ENCODE measurements around the gene RAP1GAP2. TPM values are rescaled to one million over a fixed set of nuclear protein-coding genes. Genes with fewer than 3 reads are reported as not detected.

RAP1GAP2 gene
- total and polyA plus RNA-seq, 2 of the 8 experiments (the other 6 are each of a cell fraction or from before 2014, with no cell fraction given) = 24.0 to 63.8 TPM

DNA sequence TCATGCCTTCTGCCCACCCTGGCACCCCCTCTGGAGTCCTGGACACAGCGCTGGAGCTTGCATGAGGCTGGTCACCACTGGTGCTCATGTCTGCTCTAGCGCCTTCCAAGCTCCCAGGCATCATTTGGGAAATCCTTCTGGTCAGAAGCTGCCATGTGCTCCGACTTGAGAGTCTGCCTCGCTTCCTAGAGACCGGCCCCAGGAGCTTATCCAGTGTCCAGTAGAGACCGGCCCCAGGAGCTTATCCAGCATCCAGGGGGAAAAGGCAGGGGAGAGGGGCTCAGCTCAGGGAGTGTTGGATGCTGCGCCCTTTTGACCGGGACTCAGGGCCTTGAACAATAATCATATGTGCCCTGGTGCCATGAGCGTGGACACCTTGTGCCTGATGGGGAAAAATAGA, 106.3 kb downstream of the RAP1GAP2 start:
- H2AK5ac ChIP-seq (ENCODE audit: low read depth, low read length) = no peak overlapping the region
- peaks cover 0 to 3% of the 10 kb centered on the region in 2 experiments; a peak in 2 of 4 replicates for H3K9me3 ChIP-seq (ENCODE audit: insufficient read depth in 2 of 2, low read depth in 1 of 2, low read length in 1 of 2)
- H3K4me1 ChIP-seq (replicated peaks in 1 of 4; ENCODE audit: control insufficient read depth in 3 of 4, insufficient read depth in 4 of 4, low read length in 3 of 4) = peaks cover 0 to 24% (median 11%) of the 10 kb centered on the region in 4 experiments; a peak in 6 of 7 replicates
- peak overlapping the region; percentile 42 for H4K91ac ChIP-seq (replicated peaks; ENCODE audit: insufficient read length, low read length)
- H3K27ac ChIP-seq (ENCODE audit: low read depth, low read length) = no peak overlapping the region
- H3K4me2 ChIP-seq (ENCODE audit: insufficient read depth in 1 of 2, low read depth in 2 of 2, low read length in 2 of 2) = no peak overlapping the region
- H3K27me3 ChIP-seq (replicated peaks in 1 of 4; ENCODE audit: control insufficient read depth in 3 of 4, extremely low read depth in 1 of 4, insufficient read depth in 3 of 4, low read length in 3 of 4) = no peaks in the 10 kb centered on the region
- no peak overlapping the region for H3K23ac ChIP-seq (ENCODE audit: insufficient read length)
- H4K8ac ChIP-seq (ENCODE audit: extremely low read depth, insufficient read depth, low read length) = no peak overlapping the region; the same call in 1 of the 2 replicates
- no peak overlapping the region for H4K5ac ChIP-seq (ENCODE audit: insufficient read length, low read depth, low read length)
- no peak overlapping the region for H2BK20ac ChIP-seq (ENCODE audit: low read length)
- DNase-seq (ENCODE audit: low read depth in 1 of 2, low spot score in 2 of 2) (no peak), FAIRE-seq (no peak)
- TF ChIP-seq, protein P1, sequence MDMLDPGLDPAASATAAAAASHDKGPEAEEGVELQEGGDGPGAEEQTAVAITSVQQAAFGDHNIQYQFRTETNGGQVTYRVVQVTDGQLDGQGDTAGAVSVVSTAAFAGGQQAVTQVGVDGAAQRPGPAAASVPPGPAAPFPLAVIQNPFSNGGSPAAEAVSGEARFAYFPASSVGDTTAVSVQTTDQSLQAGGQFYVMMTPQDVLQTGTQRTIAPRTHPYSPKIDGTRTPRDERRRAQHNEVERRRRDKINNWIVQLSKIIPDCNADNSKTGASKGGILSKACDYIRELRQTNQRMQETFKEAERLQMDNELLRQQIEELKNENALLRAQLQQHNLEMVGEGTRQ (IDR thresholded peaks at IDR 0.05; ENCODE audit: low read length) = no peak
- no peak for TF ChIP-seq POLR2AphosphoS5 (IDR thresholded peaks at IDR 0.05; ENCODE audit: low read depth, low read length)
- H3K14ac ChIP-seq (ENCODE audit: insufficient read length) = no peak overlapping the region
- H3K79me2 ChIP-seq (ENCODE audit: control insufficient read depth in 1 of 2, insufficient read depth in 2 of 2, low read length in 2 of 2) = peaks cover 0 to 56% of the 10 kb centered on the region in 2 experiments; a peak in 3 of 4 replicates
- H2AFZ ChIP-seq (ENCODE audit: low read length) = no peak overlapping the region
- H2BK12ac ChIP-seq (ENCODE audit: low read depth, low read length) = no peak overlapping the region
- CTCF ChIA-PET (ENCODE audit: partially characterized antibody) = interaction anchor here (0.7 to 5.2 kb wide), 11 partner anchors 8 to 117 kb away, joined by 3 to 23 read pairs (median 4); no protein-coding TSS in a partner anchor
- H3K9ac ChIP-seq (replicated peaks in 1 of 4; ENCODE audit: extremely low read depth in 1 of 4, low read depth in 3 of 4, low read length in 3 of 4) = no peak overlapping the region
- no peak overlapping the region for H2BK120ac ChIP-seq (replicated peaks; ENCODE audit: low read depth, low read length)
- H3K18ac ChIP-seq (ENCODE audit: extremely low read depth, low read length) = no peak overlapping the region
- peaks cover 2% of the 10 kb centered on the region; the same call in 1 of the 2 replicates for H3K23me2 ChIP-seq (ENCODE audit: low read depth, low read length)
- POLR2A ChIA-PET (ENCODE audit: partially characterized antibody) = no interaction called here
- H3K79me1 ChIP-seq (ENCODE audit: low read depth, low read length) = peaks cover 27% of the 10 kb centered on the region
- H2BK5ac ChIP-seq (ENCODE audit: low read depth, low read length) = no peak overlapping the region
- no peak overlapping the region for H2BK15ac ChIP-seq (ENCODE audit: low read length)
- H3K4ac ChIP-seq (replicated peaks; ENCODE audit: insufficient read length, low read depth, low read length) = no peak overlapping the region
- H3K4me3 ChIP-seq (ENCODE audit: extremely low read depth in 1 of 4, insufficient read depth in 2 of 4, low read depth in 3 of 4, low read length in 4 of 4) = no peak overlapping the region
- H4K20me1 ChIP-seq (replicated peaks in 1 of 2; ENCODE audit: control insufficient read depth in 1 of 2, insufficient read depth in 2 of 2, low read length in 2 of 2) = peaks cover 9 to 20% of the 10 kb centered on the region in 2 experiments
- 95% methylated on average over 9 of the region's 9 CpGs; no CpG with 5 or more reads in 1 of the 2 experiments for WGBS, 2 experiments (ENCODE audit: extremely low coverage in 1 of 2, insufficient coverage in 1 of 2, insufficient read length in 1 of 2, insufficient replicate concordance in 2 of 2, low coverage in 1 of 2, low lambda C conversion rate in 2 of 2, missing lambda C conversion rate in 1 of 2)
- no peak overlapping the region for H3K56ac ChIP-seq (replicated peaks; ENCODE audit: insufficient read length, low read depth, low read length)
- peaks cover 0 to 12% (median 3%) of the 10 kb centered on the region in 4 experiments; a peak in 3 of 8 replicates for H3K36me3 ChIP-seq (ENCODE audit: control insufficient read depth in 2 of 4, insufficient read depth in 4 of 4, low read length in 3 of 4)
